ENCODE measurements around the gene PNRC1.
"Not testable (repeated sequence)": the region's sequence is repeated elsewhere in the genome, so short reads cannot be mapped to it uniquely, and the experiment has no call there.

PNRC1 gene

DNA sequence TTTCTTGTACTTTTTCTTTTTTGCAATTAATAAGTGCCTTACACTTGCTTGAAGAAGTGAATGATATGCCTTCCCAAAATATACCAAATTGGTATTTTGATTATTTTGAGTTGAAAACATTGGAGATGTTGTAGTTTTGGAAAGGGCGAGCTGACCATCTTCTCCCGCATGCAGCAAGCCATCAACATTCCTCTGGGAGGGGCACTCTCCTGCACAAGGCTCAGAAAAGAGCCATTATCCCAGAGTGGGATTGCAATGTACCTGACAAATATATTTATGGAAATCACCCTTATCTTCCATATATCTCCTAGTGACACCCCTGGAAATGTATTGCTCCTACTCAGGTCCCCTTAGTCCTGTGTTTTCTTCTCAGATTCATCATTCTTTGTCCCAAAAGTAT is 22.8 kb upstream of the PNRC1 start:
- Histone ChIP-seq H3K9me3 (ENCODE audit: control insufficient read depth in 2 of 2, low read length in 2 of 2) (no peaks in the 10 kb centered on the region), H3K36me3 (ENCODE audit: control insufficient read depth in 2 of 2, insufficient read depth in 2 of 2, low read length in 2 of 2) (no peaks in the 10 kb centered on the region), H3K4me3 (ENCODE audit: low read length in 2 of 2) (no peak overlapping the region), H3K9ac (ENCODE audit: low read depth in 1 of 2, low read length in 2 of 2) (no peak overlapping the region), H3K27me3 (ENCODE audit: control insufficient read depth in 2 of 2, insufficient read depth in 2 of 2, low read length in 2 of 2) (no peaks in the 10 kb centered on the region), H3K4me1 (ENCODE audit: control insufficient read depth in 2 of 2, insufficient read depth in 2 of 2, low read length in 2 of 2) (no peaks in the 10 kb centered on the region), H3K27ac (ENCODE audit: low read depth in 2 of 2, low read length in 2 of 2) (no peak overlapping the region)

- Histone ChIP-seq H3K27ac (ENCODE audit: low read depth in 2 of 2, low read length in 2 of 2) (no peak overlapping the region), H3K4me3 (ENCODE audit: low read length in 2 of 2) (no peak overlapping the region), H3K36me3 (ENCODE audit: control insufficient read depth in 2 of 2, insufficient read depth in 2 of 2, low read length in 2 of 2) (no peaks in the 10 kb centered on the region), H3K9ac (ENCODE audit: low read depth in 1 of 2, low read length in 2 of 2) (no peak overlapping the region), H3K9me3 (ENCODE audit: control insufficient read depth in 2 of 2, low read length in 2 of 2) (no peaks in the 10 kb centered on the region), H3K27me3 (ENCODE audit: control insufficient read depth in 2 of 2, insufficient read depth in 2 of 2, low read length in 2 of 2) (no peaks in the 10 kb centered on the region), H3K4me1 (ENCODE audit: control insufficient read depth in 2 of 2, insufficient read depth in 2 of 2, low read length in 2 of 2) (no peaks in the 10 kb centered on the region)
Measured at GRCh38 chr6:89058627-89059026, 21.9 kb upstream of the PNRC1 start.

DNA sequence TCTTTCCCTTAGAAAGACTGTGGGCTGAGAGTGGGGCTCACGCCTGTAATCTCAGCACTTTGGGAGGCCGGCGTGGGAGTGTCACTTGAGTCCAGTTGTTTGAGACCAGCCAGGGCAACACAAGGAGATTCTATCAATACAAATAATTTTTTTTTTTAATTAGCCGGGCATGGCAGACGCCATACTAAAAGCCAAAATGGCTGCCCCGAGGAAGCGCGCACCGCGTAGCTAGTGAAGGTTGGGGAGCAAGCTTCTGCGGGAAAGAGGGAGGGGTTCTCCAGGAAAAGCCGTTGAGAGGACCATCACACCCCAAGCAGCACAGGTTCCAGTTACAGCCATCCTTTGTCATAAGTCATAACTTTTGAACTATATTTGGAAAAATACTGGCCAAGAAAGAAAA is 21.3 kb upstream of the PNRC1 start:
- H3K9ac ChIP-seq (ENCODE audit: low read depth in 1 of 2, low read length in 2 of 2) = no peak overlapping the region
- H3K36me3 ChIP-seq (ENCODE audit: control insufficient read depth in 2 of 2, insufficient read depth in 2 of 2, low read length in 2 of 2) = no peaks in the 10 kb centered on the region
- H3K9me3 ChIP-seq (ENCODE audit: control insufficient read depth in 2 of 2, low read length in 2 of 2) = no peaks in the 10 kb centered on the region
- H3K4me1 ChIP-seq (ENCODE audit: control insufficient read depth in 2 of 2, insufficient read depth in 2 of 2, low read length in 2 of 2) = no peaks in the 10 kb centered on the region
- H3K27ac ChIP-seq (ENCODE audit: low read depth in 2 of 2, low read length in 2 of 2) = no peak overlapping the region
- H3K27me3 ChIP-seq (ENCODE audit: control insufficient read depth in 2 of 2, insufficient read depth in 2 of 2, low read length in 2 of 2) = no peaks in the 10 kb centered on the region
- H3K4me3 ChIP-seq (ENCODE audit: low read length in 2 of 2) = no peak overlapping the region

DNA sequence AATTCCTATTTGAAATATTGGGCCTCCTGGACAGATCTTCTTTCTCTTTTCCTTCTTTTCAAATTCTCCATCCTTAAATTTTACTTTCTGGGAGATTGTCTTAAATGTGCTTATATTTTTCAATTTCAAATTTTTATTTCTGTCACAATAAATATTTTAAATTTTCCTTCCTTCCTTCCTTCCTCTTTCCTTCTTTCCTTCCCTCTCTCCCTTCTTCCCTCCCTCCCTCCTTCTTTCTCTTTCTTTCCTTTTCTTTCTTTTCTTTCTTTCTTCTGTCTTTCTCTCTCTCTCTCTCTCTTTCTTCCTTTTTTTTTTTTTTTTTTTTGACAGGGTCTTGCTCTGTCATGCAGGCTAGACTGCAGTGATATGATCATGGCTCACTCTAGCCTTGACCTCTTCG is 16.7 kb upstream of the PNRC1 start:
- H3K36me3 ChIP-seq (ENCODE audit: control insufficient read depth in 2 of 2, insufficient read depth in 2 of 2, low read length in 2 of 2) = no peaks in the 10 kb centered on the region
- no peak overlapping the region for H3K9ac ChIP-seq (ENCODE audit: low read depth in 1 of 2, low read length in 2 of 2)
- H3K27ac ChIP-seq (ENCODE audit: low read depth in 2 of 2, low read length in 2 of 2) = no peak overlapping the region
- H3K4me3 ChIP-seq (ENCODE audit: low read length in 2 of 2) = no peak overlapping the region
- no peaks in the 10 kb centered on the region for H3K9me3 ChIP-seq (ENCODE audit: control insufficient read depth in 2 of 2, low read length in 2 of 2)
- no peaks in the 10 kb centered on the region for H3K27me3 ChIP-seq (ENCODE audit: control insufficient read depth in 2 of 2, insufficient read depth in 2 of 2, low read length in 2 of 2)
- H3K4me1 ChIP-seq (ENCODE audit: control insufficient read depth in 2 of 2, insufficient read depth in 2 of 2, low read length in 2 of 2) = no peaks in the 10 kb centered on the region

- H3K27ac ChIP-seq (ENCODE audit: low read depth in 2 of 2, low read length in 2 of 2); H3K4me3 ChIP-seq (ENCODE audit: low read length in 2 of 2); H3K9me3 ChIP-seq (ENCODE audit: control insufficient read depth in 2 of 2, low read length in 2 of 2); H3K9ac ChIP-seq (ENCODE audit: low read depth in 1 of 2, low read length in 2 of 2); H3K27me3 ChIP-seq (ENCODE audit: control insufficient read depth in 2 of 2, insufficient read depth in 2 of 2, low read length in 2 of 2); H3K4me1 ChIP-seq (ENCODE audit: control insufficient read depth in 2 of 2, insufficient read depth in 2 of 2, low read length in 2 of 2); H3K36me3 ChIP-seq (ENCODE audit: control insufficient read depth in 2 of 2, insufficient read depth in 2 of 2, low read length in 2 of 2): not testable (repeated sequence)
Measured at GRCh38 chr6:89064931-89065330, 15.6 kb upstream of the PNRC1 start.

DNA sequence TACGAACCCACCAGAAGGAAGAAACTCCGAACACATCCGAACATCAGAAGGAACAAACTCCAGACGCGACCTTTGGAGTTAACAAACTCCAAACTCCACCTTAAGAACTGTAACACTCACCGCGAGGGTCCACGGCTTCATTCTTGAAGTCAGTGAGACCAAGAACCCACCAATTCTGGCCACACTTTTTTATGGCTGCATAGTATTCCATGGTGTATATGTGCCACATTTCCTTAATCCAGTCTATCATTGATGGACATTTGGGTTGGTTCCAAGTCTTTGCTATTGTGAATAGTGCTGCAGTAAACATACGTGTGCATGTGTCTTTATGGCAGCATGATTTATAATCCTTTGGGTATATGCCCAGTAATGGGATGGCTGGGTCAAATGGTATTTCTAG is 14.4 kb upstream of the PNRC1 start:
- not testable (repeated sequence) for H3K4me1 ChIP-seq (ENCODE audit: control insufficient read depth in 2 of 2, insufficient read depth in 2 of 2, low read length in 2 of 2); H3K36me3 ChIP-seq (ENCODE audit: control insufficient read depth in 2 of 2, insufficient read depth in 2 of 2, low read length in 2 of 2); H3K27ac ChIP-seq (ENCODE audit: low read depth in 2 of 2, low read length in 2 of 2); H3K4me3 ChIP-seq (ENCODE audit: low read length in 2 of 2); H3K27me3 ChIP-seq (ENCODE audit: control insufficient read depth in 2 of 2, insufficient read depth in 2 of 2, low read length in 2 of 2); H3K9ac ChIP-seq (ENCODE audit: low read depth in 1 of 2, low read length in 2 of 2); H3K9me3 ChIP-seq (ENCODE audit: control insufficient read depth in 2 of 2, low read length in 2 of 2)

- no peaks in the 10 kb centered on the region for H3K36me3 ChIP-seq (ENCODE audit: control insufficient read depth in 2 of 2, insufficient read depth in 2 of 2, low read length in 2 of 2)
- no peak overlapping the region for H3K27ac ChIP-seq (ENCODE audit: low read depth in 2 of 2, low read length in 2 of 2)
- no peak overlapping the region for H3K4me3 ChIP-seq (ENCODE audit: low read length in 2 of 2)
- no peaks in the 10 kb centered on the region for H3K27me3 ChIP-seq (ENCODE audit: control insufficient read depth in 2 of 2, insufficient read depth in 2 of 2, low read length in 2 of 2)
- peaks cover 0 to 3% of the 10 kb centered on the region in 2 donors for H3K4me1 ChIP-seq (ENCODE audit: control insufficient read depth in 2 of 2, insufficient read depth in 2 of 2, low read length in 2 of 2)
- H3K9me3 ChIP-seq (ENCODE audit: control insufficient read depth in 2 of 2, low read length in 2 of 2) = no peaks in the 10 kb centered on the region
- H3K9ac ChIP-seq (ENCODE audit: low read depth in 1 of 2, low read length in 2 of 2) = no peak overlapping the region
Measured at GRCh38 chr6:89066940-89067646, 13.5 kb upstream of the PNRC1 start.

DNA sequence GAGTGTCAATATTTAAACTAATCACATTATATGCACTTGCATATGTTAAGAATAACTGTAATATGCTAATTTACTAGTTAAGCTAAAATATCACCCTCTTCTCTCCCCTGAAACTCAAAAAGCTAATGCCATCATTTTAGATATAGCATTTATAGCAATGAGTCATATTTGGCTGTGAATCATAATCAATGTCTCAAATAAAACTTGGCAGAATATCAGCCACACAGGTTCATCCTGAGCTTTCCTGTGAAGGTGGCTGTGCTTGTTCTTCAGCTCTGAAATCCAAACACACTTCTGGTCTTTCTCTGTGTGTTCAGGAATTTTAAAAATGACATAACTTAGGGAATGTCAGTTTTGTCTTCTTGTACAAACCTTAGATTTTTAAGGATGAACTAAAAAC is 12.8 kb upstream of the PNRC1 start:
- H3K27ac ChIP-seq (ENCODE audit: low read depth in 2 of 2, low read length in 2 of 2) = no peak overlapping the region
- no peaks in the 10 kb centered on the region for H3K36me3 ChIP-seq (ENCODE audit: control insufficient read depth in 2 of 2, insufficient read depth in 2 of 2, low read length in 2 of 2)
- no peak overlapping the region for H3K4me3 ChIP-seq (ENCODE audit: low read length in 2 of 2)
- peaks cover 0 to 3% of the 10 kb centered on the region in 2 donors for H3K4me1 ChIP-seq (ENCODE audit: control insufficient read depth in 2 of 2, insufficient read depth in 2 of 2, low read length in 2 of 2)
- no peak overlapping the region for H3K9ac ChIP-seq (ENCODE audit: low read depth in 1 of 2, low read length in 2 of 2)
- no peaks in the 10 kb centered on the region for H3K9me3 ChIP-seq (ENCODE audit: control insufficient read depth in 2 of 2, low read length in 2 of 2)
- H3K27me3 ChIP-seq (ENCODE audit: control insufficient read depth in 2 of 2, insufficient read depth in 2 of 2, low read length in 2 of 2) = no peaks in the 10 kb centered on the region

DNA sequence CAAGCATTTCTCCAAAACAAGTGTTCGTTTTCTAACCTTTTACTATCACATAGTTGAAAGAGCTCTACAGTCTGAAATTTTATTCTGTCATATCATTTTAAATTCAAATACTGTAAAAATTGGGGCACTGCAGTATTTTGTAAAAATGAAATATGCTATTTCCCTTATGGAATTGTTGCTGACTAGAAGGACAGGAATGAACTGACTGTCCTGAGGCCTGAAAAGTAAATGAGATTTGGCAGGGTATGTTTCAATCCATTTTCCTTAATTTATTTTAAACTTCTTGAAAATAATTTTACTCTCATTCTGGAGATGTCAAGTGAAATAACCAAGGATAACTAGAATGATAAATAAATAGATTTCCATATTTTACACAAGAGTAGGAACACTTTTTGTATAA is 11.9 kb upstream of the PNRC1 start:
- H3K9me3 ChIP-seq (ENCODE audit: control insufficient read depth in 2 of 2, low read length in 2 of 2) = no peaks in the 10 kb centered on the region
- H3K4me1 ChIP-seq (ENCODE audit: control insufficient read depth in 2 of 2, insufficient read depth in 2 of 2, low read length in 2 of 2) = peaks cover 0 to 3% of the 10 kb centered on the region in 2 donors
- no peak overlapping the region for H3K27ac ChIP-seq (ENCODE audit: low read depth in 2 of 2, low read length in 2 of 2)
- no peaks in the 10 kb centered on the region for H3K27me3 ChIP-seq (ENCODE audit: control insufficient read depth in 2 of 2, insufficient read depth in 2 of 2, low read length in 2 of 2)
- H3K36me3 ChIP-seq (ENCODE audit: control insufficient read depth in 2 of 2, insufficient read depth in 2 of 2, low read length in 2 of 2) = no peaks in the 10 kb centered on the region
- H3K9ac ChIP-seq (ENCODE audit: low read depth in 1 of 2, low read length in 2 of 2) = no peak overlapping the region
- no peak overlapping the region for H3K4me3 ChIP-seq (ENCODE audit: low read length in 2 of 2)

DNA sequence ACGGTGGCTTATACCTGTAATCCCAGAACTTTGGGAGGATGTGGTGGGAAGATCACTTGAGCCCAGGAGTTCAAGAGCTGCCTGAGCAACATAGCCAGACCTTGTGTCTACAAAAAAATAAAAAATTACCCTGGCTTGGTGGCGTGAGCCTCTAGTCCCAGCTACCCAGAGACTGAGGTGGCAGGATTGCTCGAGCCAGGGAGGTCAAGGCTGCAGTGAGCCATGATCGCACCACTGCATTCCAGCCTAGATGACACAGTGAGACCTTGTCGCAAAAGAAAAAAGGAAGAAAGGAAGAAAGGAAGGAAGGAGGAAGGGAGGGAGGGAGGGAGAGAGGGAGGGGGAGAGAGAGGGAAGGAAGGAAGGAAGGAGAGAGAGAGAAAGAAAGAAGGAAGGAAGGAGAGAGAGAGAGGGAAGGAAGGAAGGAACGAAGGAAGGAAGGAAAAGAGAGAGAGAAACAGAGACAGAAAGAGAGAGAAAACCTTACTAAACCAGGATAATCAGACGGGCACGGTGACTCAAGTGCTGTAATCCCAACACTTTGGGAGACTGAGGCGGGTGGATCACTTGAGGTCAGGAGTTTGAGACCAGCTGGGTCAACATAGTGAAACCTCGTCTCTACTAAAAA is 10.9 kb upstream of the PNRC1 start:
- H3K27me3 ChIP-seq (ENCODE audit: control insufficient read depth in 2 of 2, insufficient read depth in 2 of 2, low read length in 2 of 2) = no peaks in the 10 kb centered on the region
- H3K4me1 ChIP-seq (ENCODE audit: control insufficient read depth in 2 of 2, insufficient read depth in 2 of 2, low read length in 2 of 2) = peaks cover 0 to 3% of the 10 kb centered on the region in 2 donors
- H3K36me3 ChIP-seq (ENCODE audit: control insufficient read depth in 2 of 2, insufficient read depth in 2 of 2, low read length in 2 of 2) = no peaks in the 10 kb centered on the region
- no peak overlapping the region for H3K4me3 ChIP-seq (ENCODE audit: low read length in 2 of 2)
- H3K9ac ChIP-seq (ENCODE audit: low read depth in 1 of 2, low read length in 2 of 2) = no peak overlapping the region
- no peak overlapping the region for H3K27ac ChIP-seq (ENCODE audit: low read depth in 2 of 2, low read length in 2 of 2)
- H3K9me3 ChIP-seq (ENCODE audit: control insufficient read depth in 2 of 2, low read length in 2 of 2) = no peaks in the 10 kb centered on the region

Measured in mucosa of rectum (tissue), 2 donors.